HG02623 (cell line): Measurements from ENCODE around the gene DOK3.
"Not testable (repeated sequence)": the region's sequence is repeated elsewhere in the genome, so short reads cannot be mapped to it uniquely, and the experiment has no call there.

ENCODE experiments used
- ATAC-seq: cut with Tn5 transposase; IDR thresholded peaks from one replicate; pipeline ENCODE4 v1.9.1; 2021; ENCODE audit warnings: moderate library complexity; ENCODE audit not compliant: unreplicated experiment

The DOK3 gene

DNA sequence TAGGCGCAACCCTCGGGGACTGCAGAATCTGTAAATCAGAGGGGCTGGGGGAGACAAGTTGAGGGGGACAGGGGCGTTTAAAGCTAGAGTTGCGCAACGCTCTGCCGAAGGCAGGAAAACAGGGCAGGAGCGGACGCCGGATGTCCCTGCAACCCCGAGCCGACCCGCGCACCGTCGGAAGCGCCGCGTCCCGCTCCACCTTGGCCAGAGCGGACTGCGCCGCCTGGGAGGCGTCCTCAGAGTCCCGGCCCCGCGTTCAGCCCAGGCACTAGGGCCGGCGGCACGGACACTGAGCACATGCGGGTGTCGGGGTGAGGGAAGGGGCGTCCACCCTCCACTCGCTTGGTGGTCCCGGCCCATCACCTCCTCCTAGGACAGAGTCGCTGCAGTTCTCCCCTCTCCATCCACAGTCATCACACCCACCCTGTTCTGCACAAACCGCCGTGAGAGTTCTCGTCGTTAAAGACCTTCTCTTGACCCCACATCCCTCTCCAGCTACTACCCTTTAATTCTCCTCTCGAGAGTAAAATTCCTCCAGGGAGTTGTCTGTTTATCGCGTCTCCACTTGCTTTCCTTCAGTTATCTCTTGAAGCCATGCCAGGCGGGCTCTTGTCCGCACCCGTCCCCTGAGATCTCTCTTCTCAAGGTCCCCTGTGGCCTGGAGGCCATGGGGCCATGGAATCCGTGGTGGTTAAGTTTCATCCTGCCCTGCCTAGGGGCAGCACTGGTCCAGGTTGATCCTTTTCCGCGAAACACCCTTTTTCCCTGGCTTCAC is 11.4 kb downstream of the DOK3 start:
- no peak for ATAC-seq

DNA sequence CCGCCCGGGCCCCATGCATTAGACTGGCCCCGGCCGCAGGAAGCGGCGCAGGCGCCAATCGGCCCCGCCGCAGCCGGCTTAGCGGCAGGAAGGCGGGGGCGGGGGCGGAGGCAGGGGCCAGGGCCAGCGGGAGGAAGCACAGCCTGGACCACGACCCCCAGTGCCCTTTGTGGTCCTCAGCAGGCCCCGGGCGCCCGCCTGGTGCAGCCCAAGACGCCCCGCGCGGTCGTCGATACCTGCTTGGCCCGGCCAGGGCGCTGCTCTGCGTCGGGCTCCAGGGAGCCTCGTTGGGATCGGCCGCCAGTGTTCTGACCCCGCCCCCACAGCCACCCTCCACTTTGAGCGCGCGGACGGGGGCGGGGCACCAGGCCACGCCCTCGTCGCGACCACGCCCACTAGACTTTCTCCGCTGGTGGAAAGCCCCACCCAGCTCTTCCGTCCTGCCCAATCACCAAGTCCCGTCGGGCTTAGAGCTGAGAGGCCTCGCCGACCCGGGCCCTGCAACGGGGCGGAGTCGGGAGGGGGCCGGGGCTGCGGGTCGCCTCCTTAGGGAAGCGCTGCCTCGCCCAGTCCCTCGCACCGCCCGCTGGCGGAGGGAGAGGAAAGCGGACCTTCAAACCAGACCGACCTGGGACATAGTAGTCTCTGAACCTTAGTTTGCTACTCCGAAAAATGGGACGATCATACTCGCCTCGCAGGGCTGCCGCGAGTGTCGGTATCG is 12.2 kb downstream of the DOK3 start, which contains the start of gene PDLIM7:
PDLIM7 (minus strand) TSS at position 313 of the 721 bp plus-strand sequence. CDS start 1,092 bp downstream, outside the sequence.
- ATAC-seq, result peak; percentile 70

DNA sequence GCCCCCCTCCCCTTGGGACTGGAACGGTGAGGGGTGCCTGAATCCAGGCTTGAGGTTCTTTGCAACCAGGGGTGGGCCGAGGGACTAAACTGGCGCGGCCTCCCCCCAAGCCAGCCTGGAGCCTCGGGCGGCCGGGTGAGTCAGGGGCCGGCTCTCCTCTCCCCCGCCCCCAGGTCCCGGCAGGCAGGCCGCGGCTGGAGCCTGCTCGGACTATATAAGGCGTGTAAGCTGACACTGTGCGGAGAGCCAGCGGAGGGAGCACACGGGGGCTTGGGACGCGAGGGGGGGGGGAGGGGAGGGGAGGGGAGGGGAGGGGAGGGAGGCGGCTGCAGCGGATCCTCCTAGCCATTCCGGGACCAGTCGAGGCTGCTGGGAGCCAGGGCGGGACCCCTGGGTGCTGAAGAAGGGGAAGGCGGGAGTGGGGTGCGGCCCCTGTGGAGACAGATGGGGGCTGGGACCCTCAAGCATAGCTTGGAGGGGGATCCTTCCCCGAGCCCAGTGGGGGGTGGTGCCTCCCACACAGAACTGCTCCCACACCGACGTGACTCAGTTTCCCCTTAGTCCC is 12.8 kb downstream of the DOK3 start:
- ATAC-seq, result no peak

DNA sequence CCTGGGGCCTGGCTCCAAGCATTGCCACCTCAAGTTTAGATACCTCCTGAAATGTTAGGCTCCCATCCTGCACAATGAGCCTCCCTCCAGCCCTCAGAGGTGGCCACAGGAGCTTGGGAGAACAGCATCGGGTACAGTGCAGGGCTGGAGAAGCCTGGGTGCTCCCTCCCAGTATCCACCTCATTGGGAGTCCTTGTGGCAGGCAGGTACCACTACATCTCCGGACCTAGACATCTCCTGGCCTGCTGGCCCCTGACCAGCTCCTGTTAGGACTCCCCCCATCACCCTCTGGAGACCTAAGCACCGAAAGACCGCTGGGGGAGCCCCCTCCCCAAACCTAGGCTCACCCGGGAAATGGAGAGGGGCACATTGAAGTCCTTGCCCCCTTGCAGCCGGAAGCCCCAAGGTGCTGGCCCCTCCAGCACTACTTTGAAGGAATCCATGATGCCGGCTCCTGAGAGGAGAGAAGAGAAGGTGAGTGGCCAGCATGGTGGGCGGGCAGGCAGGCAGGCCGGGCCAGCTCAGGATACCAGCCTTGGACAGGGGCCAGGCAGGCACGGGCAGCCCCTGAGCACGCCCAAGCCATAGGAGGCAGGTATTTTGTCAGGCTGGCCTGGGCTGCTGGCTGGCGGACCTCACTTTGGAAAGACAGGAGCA is 13.4 kb downstream of the DOK3 start:
- ATAC-seq, result no peak

DNA sequence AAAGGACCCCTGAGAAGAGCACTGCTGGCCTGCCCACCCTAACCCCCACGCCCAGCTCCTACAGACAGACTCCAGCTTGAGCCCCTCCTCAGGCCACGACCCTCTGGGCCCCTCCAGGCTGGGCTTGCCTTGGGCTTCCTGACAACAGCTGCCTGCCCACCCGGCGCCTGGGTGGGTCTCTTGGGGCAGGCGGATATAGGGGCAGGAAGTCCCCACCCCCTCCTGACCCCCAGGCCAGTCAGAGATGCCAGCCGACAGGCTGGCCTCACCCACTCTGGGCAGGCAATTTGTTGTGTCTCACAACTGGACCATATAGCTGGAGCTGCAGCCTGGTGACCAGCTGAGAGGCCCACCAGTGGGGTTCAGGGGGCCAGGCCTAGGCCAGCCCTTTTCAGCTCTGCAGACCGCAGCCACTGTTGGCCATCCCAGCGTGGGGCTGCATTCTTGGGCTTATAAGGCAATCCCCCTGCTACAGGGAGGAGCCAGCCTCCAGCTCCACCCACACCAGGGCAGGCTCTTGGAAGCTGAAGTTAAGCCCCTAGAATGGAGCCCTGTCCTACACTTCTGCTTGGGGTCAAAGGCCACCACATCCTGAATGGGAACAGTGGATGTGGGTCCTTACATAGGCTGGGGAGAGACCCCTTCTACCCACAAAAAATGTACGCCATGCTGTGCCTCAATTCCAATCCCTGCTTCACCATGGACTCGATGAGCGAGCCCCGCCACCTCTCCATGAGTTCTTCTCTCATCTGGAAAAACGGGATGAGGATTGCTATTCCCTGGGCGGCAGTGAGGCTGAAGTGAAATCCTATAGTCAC is 14.2 kb downstream of the DOK3 start:
- ATAC-seq, result no peak

DNA sequence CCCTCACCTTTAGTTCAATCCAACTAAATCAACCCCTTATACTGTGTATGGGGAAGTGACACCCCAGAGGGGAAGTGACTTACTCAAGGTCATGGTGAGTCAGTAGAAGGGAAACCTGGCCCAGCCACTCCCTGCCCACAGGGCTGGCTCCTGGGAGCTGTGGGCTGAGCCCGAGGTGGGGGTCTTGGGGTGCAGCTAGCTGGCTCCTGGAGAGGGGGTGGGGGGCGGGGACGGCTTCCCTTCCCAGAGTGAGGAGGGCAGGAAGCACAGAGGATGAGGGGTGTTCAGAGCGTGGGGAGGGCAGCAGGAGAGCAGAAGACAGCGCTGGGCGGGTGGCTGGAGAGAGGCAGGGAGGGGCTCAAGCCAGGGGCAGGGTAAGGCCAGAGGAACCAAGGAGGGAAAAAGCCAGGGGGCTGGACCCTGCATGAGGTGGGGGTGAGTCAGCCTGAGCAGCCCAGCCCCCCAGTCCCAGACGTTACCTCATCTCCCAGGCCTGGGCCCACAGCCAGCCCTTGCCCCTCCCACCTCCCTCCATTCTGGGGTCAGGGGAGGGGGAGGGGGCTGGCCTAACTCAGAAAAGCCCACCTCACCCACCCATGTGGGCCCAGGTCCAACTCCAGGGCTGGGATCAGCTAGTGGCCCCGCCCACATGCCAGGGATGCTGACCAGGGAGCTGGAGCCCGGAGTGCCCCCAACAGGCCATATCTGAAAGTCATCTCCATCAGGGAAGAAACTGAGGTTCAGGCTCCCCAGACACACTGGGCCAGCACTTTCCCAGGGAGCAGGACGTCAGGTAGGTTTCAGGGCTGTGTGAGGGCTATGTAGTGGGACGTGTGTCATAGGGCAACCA is 15.1 kb downstream of the DOK3 start:
- no peak for ATAC-seq

DNA sequence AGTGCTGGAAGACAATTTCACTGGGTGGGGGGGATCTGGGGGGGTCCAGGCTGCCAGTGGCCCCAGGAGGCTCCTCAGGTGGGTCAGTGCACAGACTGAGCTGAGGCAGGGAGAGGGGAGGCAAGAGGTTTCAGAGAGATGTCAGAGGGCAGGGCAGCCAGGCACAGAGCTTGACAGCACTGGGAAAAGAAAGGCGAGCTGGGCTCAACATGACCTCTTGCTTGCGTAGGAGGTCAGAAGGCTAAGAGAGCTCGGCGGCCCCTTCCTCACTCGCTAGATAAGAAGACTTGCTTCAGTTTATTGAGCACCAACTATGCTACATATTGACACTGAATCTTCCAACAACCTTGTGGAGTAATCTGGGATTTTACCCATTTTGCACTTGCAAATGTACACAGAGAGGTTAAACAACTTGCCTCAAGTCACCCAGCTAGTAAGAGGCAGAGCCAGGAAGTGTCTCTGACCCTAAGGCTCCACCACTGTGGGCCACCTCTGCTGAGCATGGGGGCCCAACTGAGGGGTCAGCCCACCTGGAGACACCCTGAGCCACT is 15.8 kb downstream of the DOK3 start:
- no peak for ATAC-seq

DNA sequence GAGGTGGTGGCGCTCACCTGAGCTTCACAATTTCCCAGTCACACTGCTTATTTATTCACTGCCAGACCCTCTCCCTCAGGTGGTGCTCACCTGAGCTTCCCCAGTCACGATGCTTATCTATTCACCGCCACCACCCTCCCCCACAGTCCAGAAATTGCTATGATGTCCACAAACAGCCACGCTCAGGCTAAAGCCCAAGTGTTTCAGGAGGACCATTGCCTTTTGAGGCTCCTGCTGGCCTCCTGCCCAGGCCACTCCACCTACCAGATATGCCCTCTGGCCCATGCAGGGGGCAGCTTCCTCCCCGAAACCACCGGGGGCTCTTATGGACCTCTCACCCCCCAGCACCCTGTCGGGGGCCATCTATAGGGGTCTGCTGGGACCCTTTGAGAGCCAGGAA is 16.8 kb downstream of the DOK3 start:
- ATAC-seq, result no peak

DNA sequence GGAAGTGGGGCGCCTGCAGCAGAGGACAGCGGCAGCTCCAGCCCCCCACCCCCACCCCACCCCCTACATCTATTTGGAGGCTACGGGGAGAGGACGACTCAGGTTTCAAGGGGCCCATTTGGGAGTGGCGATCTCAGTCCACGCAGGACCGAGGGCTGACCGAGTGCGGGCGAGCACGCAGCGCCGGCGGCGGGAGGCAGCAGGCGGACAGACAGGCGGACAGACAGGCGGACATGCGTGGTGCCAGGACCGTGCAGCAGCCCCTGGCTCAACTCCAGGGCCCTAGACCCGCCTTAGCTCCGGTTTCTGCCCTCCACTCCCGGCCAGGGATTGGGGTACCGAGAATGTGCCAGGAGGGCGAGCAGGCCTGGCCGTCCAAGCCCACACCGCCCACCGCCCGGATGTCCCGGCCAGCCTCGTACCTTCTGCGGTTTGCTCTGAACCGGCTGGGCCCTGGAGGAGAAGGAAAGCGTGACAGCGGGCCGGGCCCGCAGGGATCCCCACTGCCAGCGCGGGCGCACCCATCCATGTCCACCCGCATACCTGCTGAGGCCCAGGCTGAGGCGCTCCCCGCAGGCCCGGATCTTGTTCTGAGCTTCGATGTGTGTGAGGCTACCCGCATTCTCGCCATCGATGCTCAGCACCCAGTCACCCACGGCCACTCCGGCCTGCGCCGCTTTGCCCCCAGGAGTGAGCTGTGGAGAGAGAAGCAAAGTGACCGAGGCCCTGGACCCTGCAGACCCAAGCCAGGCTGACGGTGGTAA is 17.5 kb downstream of the DOK3 start:
- ATAC-seq, result no peak

DNA sequence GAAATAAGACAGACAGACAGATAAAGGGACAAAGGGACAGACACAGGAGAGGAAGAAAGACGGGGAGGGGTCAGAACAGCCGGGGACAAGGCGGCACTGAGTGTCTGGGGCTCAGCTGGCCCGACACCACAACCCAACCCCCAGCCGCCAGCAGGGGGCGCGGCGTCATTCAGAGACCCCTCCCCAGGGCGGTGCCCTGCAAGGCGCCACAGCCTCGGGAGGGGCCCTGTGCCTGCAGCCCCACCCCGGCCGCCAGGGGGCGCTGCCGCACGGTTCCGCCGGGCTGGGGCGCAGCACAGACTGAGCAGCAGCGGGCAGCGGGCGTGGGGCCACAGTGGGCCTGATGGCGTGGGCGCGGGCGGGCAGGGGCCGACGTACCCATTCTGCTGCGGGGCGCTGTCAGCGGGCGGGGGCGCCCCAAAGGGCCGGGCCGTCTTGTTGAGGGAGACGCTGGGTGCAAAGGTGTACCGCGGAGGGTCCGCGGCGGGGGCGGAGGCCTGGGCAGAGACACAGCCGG is 18.1 kb downstream of the DOK3 start:
- no peak for ATAC-seq

DNA sequence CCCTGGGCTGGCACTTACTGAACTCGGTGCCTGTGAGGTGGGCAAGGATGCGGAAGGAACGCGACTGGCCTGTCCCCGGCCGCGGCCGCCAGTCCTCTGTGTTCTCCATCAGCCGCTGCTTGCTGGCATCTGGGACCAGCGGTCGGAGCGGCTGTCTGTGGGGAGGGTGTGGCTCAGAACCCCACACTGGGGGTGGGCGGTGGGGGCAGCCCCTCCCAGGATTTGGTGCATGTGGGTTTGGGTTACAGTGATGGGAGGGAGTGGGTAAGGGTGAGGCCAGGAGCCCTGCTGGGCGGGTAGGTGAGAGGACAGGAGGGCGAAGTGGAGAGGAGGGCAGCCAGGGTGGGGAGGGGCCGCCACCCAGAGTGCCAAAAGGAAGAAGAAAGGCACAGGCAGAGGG is 18.6 kb downstream of the DOK3 start:
- ATAC-seq, result no peak

DNA sequence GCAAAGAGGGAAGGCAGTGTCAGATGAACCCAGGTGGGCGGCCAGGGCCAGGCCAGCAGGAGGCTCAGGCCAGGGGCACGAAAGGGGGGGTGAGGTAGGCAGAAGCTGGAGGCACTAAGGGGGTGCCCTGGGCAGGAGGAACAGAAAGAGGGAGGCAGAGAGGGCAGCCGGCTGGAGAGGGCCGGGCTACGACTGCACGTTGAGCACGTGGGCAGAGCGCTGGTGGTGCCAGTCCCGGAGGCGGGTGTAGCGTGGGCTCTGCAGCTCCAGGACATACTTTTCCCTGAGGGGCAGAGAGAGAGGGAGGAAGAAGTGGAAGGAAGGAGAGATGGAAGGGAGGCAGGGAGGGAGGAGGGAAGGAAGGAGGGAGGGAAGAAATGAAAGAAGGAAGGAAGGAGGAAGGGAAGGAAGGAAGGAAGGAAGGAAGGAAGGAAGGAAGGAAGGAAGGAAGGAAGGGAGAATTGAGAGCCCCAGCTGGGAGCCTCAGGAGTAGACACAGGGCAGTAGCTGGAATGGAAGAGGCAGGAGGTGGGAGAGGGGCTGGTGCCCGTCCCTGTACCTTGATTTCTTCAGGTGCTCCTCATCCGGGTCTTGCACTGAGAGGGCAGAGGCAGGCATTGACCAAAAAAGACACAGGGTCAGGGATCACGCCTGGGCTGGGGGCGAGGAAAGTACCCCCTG is 19.2 kb downstream of the DOK3 start:
- no peak for ATAC-seq

DNA sequence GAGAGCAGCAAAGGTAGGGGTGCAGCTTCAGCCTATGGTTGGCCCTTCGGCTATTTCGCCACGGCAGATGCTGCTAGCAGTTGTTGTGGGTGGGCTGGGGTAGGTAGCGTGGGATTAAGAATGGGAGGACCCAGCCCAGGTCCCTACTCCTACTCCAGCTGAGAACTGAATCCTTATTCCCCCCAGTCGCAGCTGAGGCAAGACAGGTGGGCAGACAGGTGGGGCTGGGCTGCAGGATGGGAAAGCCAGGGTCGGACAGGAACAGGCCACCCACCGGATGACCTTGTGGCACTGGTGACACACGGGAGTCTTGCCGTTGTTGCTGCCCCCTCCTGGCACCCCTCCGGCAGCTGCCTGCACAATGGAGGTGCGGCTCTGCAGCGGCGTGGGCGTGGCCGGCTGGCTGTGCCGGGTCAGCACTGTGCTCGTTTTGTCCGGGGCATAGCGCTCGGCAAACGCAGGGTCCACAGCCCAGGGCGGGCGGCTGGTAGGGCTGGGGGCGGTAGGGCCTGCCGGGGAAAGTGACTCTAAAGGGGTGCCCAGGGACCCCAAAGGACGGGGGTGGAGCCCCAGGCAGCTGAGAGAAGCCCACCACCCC is 20.4 kb downstream of the DOK3 start:
- no peak for ATAC-seq

DNA sequence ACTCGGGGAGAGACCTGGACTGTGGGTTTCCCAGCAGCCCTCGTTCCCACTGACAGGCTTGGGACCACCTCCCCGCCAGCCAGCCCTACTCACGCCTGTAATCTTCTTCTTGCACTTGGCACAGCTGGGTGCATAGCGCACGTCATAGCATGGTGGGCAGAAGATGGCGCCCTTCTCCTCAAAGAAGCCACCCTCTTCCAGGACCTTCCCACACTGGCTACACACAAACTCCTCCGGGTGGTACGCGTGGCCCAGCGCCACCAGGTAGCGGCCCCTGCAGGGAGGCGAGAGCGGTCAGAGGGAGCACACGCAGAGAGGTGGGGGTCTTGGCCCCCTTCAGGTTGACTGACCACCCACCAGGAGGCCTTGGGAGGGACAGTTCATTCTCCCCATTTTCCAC is 21.7 kb downstream of the DOK3 start:
- no peak for ATAC-seq

DNA sequence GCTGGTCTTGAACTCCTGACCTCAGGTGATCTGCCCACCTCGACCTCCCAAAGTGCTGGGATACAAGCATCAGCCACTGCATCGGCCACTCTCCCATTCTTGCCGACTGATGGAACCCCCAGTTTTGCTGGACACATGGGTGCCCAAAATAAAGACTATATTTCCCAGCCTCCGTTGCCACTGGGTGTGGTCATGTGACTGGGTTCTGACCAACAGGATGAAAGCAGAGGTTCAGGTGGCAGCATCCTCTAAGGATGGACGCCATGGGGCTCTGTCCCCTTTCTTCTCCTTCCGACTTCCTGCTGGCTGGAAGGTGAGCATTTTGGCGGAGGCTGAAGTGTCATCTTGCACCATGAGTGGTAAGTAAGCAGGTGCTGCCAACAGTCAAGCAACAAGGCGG is 22.5 kb downstream of the DOK3 start:
- ATAC-seq, result no peak

DNA sequence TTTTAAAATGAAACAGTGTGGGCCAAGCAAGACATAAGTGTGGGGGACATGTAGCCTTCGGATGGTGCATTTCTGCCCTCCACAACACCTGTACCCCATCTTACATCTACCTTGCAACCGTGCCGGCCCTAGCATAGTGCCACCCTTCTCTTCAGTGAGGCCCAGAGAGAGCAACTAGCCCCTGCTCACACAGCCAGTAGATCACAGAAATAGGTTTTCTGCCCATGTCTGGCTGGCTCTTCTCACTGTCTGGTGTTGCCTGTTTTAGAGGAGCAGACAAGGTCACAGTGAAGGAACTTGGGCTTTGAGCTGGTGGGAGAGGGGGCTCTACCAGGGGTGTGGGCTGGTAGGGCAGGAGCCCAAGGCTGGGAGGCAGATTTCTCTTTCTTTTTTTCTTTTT is 23.4 kb downstream of the DOK3 start:
- no peak for ATAC-seq

DNA sequence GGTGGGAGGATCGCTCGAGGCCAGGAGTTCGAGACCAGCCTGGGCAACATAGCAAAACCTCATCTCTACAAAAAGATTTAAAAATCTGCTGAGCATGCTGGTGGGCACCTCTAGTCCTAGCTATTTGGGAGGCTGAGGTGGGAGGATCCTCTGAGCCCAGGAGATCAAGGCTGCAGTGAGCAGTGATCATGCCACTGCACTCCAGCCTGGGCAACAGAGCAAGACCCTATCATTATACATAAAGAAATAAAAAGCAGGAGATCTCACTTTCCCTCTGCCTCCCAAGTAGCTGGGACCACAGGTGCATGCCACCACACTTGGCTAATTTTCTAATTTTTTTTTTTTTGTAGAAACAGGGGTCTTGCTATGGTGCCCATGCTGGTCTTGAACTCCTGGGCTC is 23.9 kb downstream of the DOK3 start:
- not testable (repeated sequence) for ATAC-seq
